ENCODE data around the gene TSPYL4. TPM values are rescaled to one million over a fixed set of nuclear protein-coding genes. Genes with fewer than 3 reads are reported as not detected.

Gene TSPYL4
- total and polyA plus RNA-seq, 2 donors (not counting 3 experiments of a cell fraction or from before 2014, with no cell fraction given) = 24.5 to 43.1 TPM

- H3K9me3 ChIP-seq (replicated peaks; ENCODE audit: control insufficient read depth, insufficient read depth, low read length) = no peaks in the 10 kb centered on the region
- no peak for FAIRE-seq
- H3K27ac ChIP-seq (ENCODE audit: insufficient read depth, low read depth, low read length) = no peak overlapping the region
- no peaks in the 10 kb centered on the region for H3K4me1 ChIP-seq (ENCODE audit: control insufficient read depth, extremely low read depth, insufficient read depth, low read length)
- ChIA-PET POLR2A (no interaction called here), CTCF (interaction anchor here (1.3 to 7.7 kb wide), 8 partner anchors 12 to 296 kb away, joined by 4 to 170 read pairs (median 44); partner anchors contain the start of genes CALHM5 and TSPYL1)
- no peak overlapping the region for H3K9ac ChIP-seq (replicated peaks; ENCODE audit: extremely low read depth, insufficient read depth, low read length)
- H4K20me1 ChIP-seq (replicated peaks; ENCODE audit: control insufficient read depth, extremely low read depth, insufficient read depth, low read length) = no peaks in the 10 kb centered on the region
- H3K4me2 ChIP-seq (ENCODE audit: insufficient read depth, low read length) = no peak overlapping the region
- BruUV-seq (replicated peaks) = no TSS peak
- H3K79me2 ChIP-seq (ENCODE audit: control insufficient read depth, insufficient read depth, low read length) = no peaks in the 10 kb centered on the region
- no peak for DNase-seq (ENCODE audit: low read depth, low spot score)
- dilution Hi-C loops (cut with MboI; ENCODE audit: extremely low pct_ligation_motif_present, low sequenced_read_pairs) = no loop called here
- no peaks in the 10 kb centered on the region for H3K36me3 ChIP-seq (ENCODE audit: control insufficient read depth in 2 of 2, extremely low read depth in 1 of 2, insufficient read depth in 2 of 2, low read length in 2 of 2)
- H3K9me1 ChIP-seq (replicated peaks; ENCODE audit: control insufficient read depth, extremely low read depth, insufficient read depth, low read length) = no peaks in the 10 kb centered on the region
- H3K27me3 ChIP-seq (ENCODE audit: control insufficient read depth in 2 of 2, insufficient read depth in 2 of 2, low read length in 2 of 2) = no peaks in the 10 kb centered on the region
- intact Hi-C loops (cut with micrococcal nuclease) = loop anchor here (5.0 kb wide), 1 partner anchor 700 kb away; no protein-coding TSS in a partner anchor
- H2AFZ ChIP-seq (ENCODE audit: low read depth, low read length) = no peak overlapping the region
- H3K4me3 ChIP-seq (replicated peaks in 1 of 3; ENCODE audit: insufficient read depth in 1 of 3, low read depth in 1 of 3, low read length in 3 of 3) = no peak overlapping the region
- TF ChIP-seq POLR2AphosphoS5 (IDR thresholded peaks at IDR 0.05; ENCODE audit: insufficient read depth, low read depth, low read length) = no peak
- TF ChIP-seq, protein P1, sequence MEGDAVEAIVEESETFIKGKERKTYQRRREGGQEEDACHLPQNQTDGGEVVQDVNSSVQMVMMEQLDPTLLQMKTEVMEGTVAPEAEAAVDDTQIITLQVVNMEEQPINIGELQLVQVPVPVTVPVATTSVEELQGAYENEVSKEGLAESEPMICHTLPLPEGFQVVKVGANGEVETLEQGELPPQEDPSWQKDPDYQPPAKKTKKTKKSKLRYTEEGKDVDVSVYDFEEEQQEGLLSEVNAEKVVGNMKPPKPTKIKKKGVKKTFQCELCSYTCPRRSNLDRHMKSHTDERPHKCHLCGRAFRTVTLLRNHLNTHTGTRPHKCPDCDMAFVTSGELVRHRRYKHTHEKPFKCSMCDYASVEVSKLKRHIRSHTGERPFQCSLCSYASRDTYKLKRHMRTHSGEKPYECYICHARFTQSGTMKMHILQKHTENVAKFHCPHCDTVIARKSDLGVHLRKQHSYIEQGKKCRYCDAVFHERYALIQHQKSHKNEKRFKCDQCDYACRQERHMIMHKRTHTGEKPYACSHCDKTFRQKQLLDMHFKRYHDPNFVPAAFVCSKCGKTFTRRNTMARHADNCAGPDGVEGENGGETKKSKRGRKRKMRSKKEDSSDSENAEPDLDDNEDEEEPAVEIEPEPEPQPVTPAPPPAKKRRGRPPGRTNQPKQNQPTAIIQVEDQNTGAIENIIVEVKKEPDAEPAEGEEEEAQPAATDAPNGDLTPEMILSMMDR (IDR thresholded peaks at IDR 0.05; ENCODE audit: extremely low read depth in 1 of 2, insufficient read depth in 1 of 2, low read depth in 1 of 2, low read length in 2 of 2) = no peak
- TF ChIP-seq, protein P2, sequence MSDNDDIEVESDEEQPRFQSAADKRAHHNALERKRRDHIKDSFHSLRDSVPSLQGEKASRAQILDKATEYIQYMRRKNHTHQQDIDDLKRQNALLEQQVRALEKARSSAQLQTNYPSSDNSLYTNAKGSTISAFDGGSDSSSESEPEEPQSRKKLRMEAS (IDR thresholded peaks at IDR 0.05; ENCODE audit: insufficient read depth, insufficient read length) = no peak
- TF ChIP-seq EZH2 (IDR thresholded peaks at IDR 0.05; ENCODE audit: borderline replicate concordance, low read depth, low read length, severe bottlenecking) = no peak
- no peak for TF ChIP-seq JUN (IDR thresholded peaks at IDR 0.05; ENCODE audit: borderline replicate concordance, insufficient read depth, insufficient read length, low read depth)
- TF ChIP-seq FOS (IDR thresholded peaks at IDR 0.05; ENCODE audit: borderline replicate concordance, insufficient read depth, low read length) = no peak
- TF ChIP-seq MYC (IDR thresholded peaks at IDR 0.05; ENCODE audit: low read depth, low read length) = no peak
- TF ChIP-seq POLR2A (IDR thresholded peaks at IDR 0.05; ENCODE audit: low read depth, low read length) = no peak
- TF ChIP-seq GATA2 (IDR thresholded peaks at IDR 0.05; ENCODE audit: insufficient read depth, insufficient read length, low read depth, low read length) = no peak
Measured at GRCh38 chr6:116266803-116267202, 12.9 kb upstream of the TSPYL4 start.

Measured in endothelial cell of umbilical vein (primary cell).